22Rv1 (cell line): Measurements from ENCODE around the gene POLE3.

Source experiments
- ZFX ChIP-seq: fragments of 450-650 bp; IDR thresholded peaks from 2 replicates; pipeline ENCODE4 v1.6.1; 2017; ENCODE audit warnings: antibody characterized with exemption, borderline replicate concordance
- TF ChIP-seq, protein P1 (sequence below): fragments of 450-650 bp; IDR thresholded peaks from 2 replicates; pipeline ENCODE4 v1.5.1; 2017; ENCODE audit warnings: mild to moderate bottlenecking

DNA sequence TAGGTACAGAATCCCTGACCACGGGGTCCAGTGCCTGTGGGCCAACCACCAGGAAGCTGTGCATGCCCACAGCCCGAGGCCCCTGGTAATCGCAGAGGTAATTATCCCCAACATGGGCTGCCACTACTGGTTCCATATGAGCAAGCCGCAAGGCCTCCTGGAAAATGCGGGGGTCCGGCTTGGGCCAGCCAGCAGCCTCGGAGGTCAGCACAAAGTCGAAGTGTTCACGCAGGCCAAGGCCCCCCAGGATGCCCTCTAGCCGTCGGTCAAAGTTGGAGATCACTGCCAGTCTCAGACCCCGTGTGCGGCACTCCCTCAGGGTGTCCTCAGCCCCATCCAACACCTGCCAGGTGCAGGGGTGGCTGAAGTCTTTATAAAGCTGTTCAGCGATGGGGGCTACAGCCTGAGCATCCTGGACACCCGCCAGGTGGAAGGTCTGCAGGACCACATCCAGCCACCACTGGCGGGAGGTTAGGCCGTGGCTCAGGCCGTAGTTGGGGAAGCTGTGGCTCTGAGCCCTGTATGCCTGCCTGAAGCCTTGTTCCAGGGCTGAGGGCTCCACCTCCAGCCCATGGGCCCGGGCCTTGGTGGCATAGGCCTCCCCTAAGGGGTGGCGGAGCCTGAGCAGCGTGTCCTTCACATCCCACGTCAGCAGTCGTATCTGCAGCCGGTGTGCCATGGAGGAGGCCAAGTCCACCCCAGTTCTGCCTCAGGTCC is 36.6 kb downstream of the POLE3 start:
- TF ChIP-seq, protein P1, sequence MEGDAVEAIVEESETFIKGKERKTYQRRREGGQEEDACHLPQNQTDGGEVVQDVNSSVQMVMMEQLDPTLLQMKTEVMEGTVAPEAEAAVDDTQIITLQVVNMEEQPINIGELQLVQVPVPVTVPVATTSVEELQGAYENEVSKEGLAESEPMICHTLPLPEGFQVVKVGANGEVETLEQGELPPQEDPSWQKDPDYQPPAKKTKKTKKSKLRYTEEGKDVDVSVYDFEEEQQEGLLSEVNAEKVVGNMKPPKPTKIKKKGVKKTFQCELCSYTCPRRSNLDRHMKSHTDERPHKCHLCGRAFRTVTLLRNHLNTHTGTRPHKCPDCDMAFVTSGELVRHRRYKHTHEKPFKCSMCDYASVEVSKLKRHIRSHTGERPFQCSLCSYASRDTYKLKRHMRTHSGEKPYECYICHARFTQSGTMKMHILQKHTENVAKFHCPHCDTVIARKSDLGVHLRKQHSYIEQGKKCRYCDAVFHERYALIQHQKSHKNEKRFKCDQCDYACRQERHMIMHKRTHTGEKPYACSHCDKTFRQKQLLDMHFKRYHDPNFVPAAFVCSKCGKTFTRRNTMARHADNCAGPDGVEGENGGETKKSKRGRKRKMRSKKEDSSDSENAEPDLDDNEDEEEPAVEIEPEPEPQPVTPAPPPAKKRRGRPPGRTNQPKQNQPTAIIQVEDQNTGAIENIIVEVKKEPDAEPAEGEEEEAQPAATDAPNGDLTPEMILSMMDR: no peak
- no peak for TF ChIP-seq ZFX
